Stimulated activated CD4-positive, alpha-beta T cell treated with anti-CD3 and anti-CD28 coated beads, Interleukin-4, amount 100 ng/mL, for 4 hours (primary cell): ENCODE results near the gene OXLD1.
A peak's percentile ranks its signal among the peaks of the same experiment; 100 is the strongest.

Source experiments
- DNase-seq, 2 experiments: peaks; one replicate each; pipeline ENCODE4 v3.0.0-alpha.2; 2020

OXLD1 gene

GRCh38 chr17:81666342-81667191 is at the start of gene OXLD1, which contains the start of gene CCDC137:
Gene OXLD1, minus strand, starts transcription at chr17:81666605. Its CDS starts 28 bp downstream, at chr17:81666577.
Gene CCDC137, plus strand, starts transcription at chr17:81666737. Its CDS starts 30 bp downstream, at chr17:81666767.
- DNase-seq, result peak; percentile 90 to 91

GRCh38 chr17:81715107-81715871 is 48.9 kb upstream of the OXLD1 start:
- DNase-seq, result no peak

DNA sequence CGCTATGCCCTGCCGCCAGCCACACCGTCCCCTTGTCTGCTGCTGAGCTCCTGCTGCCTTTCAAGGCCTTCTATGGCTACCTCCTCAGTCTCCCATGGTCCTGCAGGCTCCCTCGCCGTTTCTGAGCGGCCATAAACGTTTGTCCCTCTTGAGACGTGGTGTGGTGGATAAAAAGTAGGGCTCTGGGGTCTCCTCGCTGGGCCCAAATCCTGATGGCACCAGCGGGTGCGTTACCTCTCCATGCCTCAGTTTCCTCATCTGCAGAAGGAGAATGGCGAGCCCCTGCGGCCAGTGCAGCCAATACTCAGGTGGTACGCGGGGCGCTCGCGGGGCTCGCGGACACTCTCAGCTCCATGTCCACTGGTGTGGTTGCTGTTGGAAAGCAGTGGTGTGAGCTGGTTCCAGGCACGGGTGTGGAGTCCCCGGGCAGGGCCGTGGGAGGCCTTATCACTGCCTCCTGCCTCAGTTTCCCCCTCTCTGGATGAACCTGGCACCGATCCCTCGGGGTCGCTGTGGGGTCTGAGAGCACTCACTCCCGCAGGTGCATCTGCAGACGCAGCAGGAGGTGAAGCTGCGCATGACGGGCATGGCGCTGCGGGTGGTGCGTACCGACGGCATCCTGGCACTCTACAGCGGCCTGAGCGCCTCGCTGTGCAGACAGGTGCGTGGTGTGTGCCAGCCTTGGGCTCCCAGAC is 48.2 kb upstream of the OXLD1 start:
- DNase-seq, result no peak

DNA sequence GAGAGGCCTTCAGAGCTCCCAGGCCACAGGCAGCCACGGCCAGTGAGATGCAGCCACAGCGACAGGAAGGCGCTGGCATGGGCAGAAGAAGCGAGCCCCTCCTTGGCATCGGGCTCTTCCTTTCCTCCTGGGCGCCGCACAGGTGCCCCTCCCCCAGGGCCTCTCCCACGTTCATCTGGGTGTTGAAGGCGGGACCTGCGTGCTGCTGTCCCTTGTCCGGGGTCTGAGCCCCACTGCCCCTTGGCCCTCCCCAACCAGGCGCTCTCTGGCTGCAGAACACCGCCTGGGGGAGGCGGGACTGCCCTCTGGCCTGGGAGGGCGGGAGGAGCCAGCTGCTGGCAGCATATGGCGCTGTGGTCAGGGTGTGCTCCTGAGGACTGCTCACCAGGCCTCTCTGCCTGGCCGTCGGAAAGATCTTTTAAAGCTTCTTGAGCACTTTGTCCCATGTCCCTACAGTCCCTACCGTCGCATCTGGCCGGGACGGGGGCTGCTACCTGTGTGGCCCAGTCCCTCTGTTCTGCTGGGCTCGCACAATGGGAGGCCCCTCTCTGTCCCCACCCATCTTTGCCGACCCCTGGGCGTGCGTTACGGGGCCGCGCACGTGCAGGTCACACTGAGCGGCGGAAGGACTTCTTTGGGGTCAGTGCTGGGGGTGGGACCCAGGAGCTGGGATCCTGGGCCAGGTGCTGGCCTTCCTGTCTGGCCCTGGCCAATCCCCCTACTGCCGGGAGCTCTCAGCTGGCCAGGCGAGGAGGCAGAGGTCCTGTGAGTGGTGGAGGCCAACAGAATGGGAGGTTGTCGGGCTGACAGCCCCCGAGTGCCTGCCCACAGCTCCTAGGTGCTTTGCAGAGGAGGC is 47.4 kb upstream of the OXLD1 start:
- no peak for DNase-seq

DNA sequence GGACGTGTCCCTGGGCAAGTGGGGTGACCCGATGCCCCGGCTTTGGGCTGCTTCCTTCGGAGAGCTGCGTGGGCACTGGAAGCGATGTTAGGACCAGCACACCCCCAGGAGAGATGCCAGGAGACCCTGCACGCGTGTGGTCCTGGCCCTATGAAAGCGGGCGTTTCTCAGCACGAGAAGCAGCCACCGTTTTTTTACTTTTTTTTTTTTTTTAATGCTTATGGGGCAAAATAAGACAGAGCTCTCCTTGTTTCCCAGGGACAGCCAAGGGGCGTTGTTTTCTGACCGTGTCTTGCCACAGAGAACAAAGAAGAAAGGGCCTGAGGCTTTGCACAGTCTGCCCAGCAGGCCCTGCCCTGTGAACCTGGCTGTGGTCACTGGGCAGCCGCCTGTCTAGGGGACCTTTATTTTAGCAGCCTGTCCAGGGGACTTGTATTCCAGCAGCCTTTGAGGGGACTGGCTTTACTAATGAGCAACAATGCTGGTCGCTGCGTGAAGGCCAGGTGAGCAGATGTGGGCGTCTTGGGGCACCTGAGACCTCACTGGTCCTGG is 46.7 kb upstream of the OXLD1 start:
- no peak for DNase-seq

DNA sequence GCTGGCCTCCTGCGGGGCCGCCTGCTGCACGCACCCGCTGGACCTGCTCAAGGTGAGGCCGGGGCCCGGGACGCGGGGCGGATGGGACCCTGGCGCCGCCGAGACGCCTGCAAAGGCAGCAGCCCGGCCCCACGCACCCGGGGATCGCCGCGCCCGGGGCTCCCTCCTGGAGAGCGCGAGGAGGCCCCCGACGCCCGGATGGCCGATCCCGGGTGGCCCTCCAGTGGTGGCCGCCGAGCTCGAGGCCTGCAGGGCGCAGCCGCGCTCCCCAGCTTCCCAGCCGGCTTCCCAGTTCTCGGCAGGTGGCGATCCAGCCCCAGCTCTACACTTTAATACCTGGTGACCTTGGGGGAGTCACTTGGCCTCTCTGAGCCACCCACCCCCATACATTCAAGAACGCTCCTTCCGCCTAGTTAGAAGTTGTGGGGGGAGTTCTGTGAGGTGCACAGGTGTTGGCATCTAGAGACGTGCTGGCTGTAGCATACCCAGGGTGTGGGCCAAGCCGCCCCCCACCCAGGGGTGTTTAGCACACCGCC is 46.1 kb upstream of the OXLD1 start:
- no peak for DNase-seq

- DNase-seq, result peak; percentile 80 to 83
Observed at GRCh38 chr17:81711814-81712467, 45.5 kb upstream of the OXLD1 start, which contains the start of gene SLC25A10. Gene SLC25A10, plus strand, starts transcription at chr17:81712284. Its CDS starts 143 bp downstream, at chr17:81712427.

GRCh38 chr17:81710514-81711308 is 44.3 kb upstream of the OXLD1 start:
- DNase-seq, result peak in 1 of 2 experiments; percentile 27

GRCh38 chr17:81708739-81709185 is 42.4 kb upstream of the OXLD1 start:
- no peak for DNase-seq

- no peak for DNase-seq
Observed at GRCh38 chr17:81707725-81708646, 41.6 kb upstream of the OXLD1 start.

DNA sequence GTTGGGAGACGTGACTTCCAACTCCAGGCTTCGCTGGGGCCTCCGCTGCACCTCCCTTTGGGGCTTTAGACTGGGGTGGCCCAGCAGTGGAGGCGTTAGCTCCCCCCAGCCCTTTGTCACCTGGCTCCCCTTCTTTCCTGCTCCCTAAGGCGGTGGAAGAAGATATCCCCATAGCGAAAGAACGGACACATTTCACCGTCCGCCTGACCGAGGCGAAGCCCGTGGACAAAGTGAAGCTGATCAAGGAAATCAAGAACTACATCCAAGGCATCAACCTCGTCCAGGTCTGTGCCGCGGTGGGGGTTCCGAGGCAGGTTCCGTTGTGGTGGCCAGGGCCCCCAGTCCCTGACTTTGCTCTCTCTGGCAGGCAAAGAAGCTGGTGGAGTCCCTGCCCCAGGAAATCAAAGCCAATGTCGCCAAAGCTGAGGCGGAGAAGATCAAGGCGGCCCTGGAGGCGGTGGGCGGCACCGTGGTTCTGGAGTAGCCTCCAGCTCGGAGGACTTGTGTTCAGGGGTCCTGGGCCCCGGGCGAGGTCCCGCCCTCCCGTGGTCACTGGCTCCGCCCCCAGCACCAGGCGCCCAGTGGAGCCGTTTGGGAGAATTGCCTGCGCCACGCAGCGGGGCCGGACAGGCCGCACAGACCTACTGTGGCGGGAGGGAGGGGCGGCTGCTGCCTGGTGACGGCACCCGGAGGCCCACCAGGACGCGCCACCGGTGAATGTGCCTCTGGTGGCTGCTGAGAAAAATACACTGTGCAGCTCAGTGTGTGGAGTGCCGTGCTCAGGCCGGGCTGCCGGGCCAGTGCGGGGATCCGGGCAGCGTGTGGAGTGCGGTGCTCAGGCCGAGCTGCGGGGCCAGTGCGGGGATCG is 40.6 kb upstream of the OXLD1 start:
- no peak for DNase-seq

DNA sequence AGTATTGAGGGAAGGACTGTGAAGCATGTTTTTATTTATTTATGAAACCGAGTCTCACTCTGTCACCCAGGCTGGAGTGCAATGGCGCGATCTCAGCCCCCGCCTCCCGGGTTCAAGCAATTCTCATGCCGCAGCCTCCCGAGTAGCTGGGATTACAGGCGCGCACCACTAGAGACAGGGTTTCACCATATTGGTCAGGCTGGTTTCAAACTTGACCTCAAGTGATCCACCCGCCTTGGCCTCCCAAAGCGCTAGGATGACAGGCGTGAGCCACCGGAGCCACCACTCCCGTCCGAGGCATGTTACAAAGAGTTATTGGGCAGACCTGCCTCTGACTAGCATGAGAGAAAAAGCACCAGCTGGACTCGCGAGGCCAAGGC is 39.8 kb upstream of the OXLD1 start:
- no peak for DNase-seq

DNA sequence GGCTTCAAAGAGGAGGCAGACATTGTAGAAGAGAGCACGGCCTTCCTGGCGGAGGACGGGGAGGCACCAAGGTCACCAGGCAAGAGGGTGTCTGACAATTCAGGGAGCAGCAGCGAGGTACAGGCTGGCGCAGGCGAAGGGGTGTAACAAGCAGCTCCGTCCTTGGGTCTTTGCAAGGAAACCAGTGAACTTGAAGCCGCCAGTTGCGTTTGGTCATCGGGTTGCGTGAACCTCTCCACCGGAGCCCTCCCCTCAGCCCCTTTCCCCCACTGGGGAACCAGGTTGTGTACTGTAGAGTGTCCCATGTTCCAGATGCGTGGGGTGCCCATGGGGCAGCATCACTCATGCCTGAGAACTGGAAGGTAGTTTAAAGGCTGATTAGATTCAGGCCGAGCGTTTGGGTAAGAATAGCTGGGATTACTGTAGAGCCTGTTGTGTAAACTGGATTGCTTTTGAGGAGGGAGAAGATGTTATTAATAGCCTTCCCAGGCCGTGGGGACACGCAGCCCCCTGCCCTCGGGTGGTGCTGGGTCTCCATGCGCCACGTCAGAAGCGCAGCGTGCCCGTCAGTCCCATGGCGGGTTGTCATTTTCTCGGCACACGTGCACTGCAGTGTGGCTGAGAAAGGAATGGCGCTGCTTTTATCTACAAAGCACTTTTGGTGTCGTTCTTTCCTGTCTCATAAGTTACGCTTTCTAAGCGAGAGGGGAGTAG is 39.3 kb upstream of the OXLD1 start:
- DNase-seq, result no peak

GRCh38 chr17:81703747-81704654 is 37.6 kb upstream of the OXLD1 start:
- no peak for DNase-seq

DNA sequence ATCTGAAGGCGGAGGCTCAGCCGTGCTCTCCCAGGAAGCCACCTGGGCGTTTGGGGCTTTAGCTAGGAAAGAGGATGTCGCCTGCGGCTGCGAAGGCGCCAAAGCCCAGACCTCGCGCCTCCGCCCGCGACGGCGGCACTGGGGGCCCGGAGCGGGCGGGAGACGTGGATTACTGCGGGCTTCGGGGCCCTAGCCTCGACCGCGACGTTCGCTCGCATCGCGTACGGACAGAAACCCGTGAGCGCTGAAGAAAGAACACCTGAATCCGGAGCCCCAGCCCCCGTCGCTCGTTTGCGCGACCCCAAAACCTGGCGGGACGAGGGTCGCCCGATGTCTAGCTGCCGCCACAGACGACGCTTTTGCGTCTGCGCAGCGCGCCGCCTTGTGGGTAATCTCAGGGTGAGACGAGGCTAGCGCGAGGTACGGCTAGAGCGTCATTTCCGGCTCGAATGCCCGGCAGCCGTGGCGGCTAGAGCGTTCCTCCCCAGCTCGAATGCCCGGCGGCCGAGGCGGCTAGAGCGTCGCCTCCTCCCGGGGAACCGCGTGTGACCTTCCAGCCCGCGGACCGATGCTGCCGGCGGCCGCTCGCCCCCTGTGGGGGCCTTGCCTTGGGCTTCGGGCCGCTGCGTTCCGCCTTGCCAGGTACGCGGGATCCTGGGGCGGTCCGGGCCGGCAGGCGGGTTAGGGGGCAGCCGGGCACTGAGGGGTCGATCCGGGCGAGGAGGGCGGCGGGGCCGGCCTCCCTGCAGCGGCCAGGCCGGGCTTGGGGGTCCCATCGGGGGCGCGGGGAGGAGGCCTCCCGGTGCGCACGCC is 36.7 kb upstream of the OXLD1 start, which contains the start of gene MRPL12:
TSS of gene MRPL12 (plus strand) at position 434 of the 813 bp plus-strand sequence. CDS start at position 569, 135 bp downstream.
- peak; percentile 85 to 87 for DNase-seq
